PFSK-1 (cell line): ENCODE results near the gene ARSH.

ENCODE experiments used
- POLR2AphosphoS5 ChIP-seq: IDR thresholded peaks from 2 replicates; pipeline ENCODE4 v1.6.1; 2012; ENCODE audit warnings: low read depth, mild to moderate bottlenecking, control low read depth, low read length, moderate library complexity
- REST ChIP-seq, 2 experiments: IDR thresholded peaks; 2 replicates each; pipeline versions ENCODE4 v1.6.1 to v1.8.0; 2011 to 2012; ENCODE audit warnings: low read depth in 2 of 2, low read length in 2 of 2, control low read depth in 1 of 2, inconsistent platforms in 1 of 2, mild to moderate bottlenecking in 1 of 2, moderate library complexity in 1 of 2; ENCODE audit not compliant: insufficient read depth in 1 of 2
- SIN3A ChIP-seq: IDR thresholded peaks from 2 replicates; pipeline ENCODE4 v1.6.1; 2012; ENCODE audit warnings: mild to moderate bottlenecking, low read length, moderate library complexity, borderline replicate concordance; ENCODE audit not compliant: insufficient read depth
- TAF1 ChIP-seq: IDR thresholded peaks from 2 replicates; pipeline ENCODE4 v1.6.1; 2012; ENCODE audit warnings: low read length, control low read depth, borderline replicate concordance; ENCODE audit not compliant: insufficient read depth

GRCh38 chrX:3029129-3029528, 22.8 kb downstream of the ARSH start:
- no peak for TF ChIP-seq POLR2AphosphoS5
- no peak for TF ChIP-seq TAF1
- TF ChIP-seq REST (IDR thresholded peaks at IDR 0.05; ENCODE audit: insufficient read depth in 1 of 2, low read depth in 2 of 2, low read length in 2 of 2), result no peak
- no peak for TF ChIP-seq SIN3A
